Measurements from ENCODE around the gene PODNL1.

- no peak for TF ChIP-seq SUZ12 (IDR thresholded peaks at IDR 0.05; ENCODE audit: low read depth, low read length)
- no peak for TF ChIP-seq ZNF644 (CRISPR knock-in tag; IDR thresholded peaks at IDR 0.05; ENCODE audit: low read depth)
Observed at GRCh38 chr19:13981988-13982501, 43.8 kb upstream of the PODNL1 start.
